Measurements from ENCODE around the gene DTYMK.

The DTYMK gene

DNA sequence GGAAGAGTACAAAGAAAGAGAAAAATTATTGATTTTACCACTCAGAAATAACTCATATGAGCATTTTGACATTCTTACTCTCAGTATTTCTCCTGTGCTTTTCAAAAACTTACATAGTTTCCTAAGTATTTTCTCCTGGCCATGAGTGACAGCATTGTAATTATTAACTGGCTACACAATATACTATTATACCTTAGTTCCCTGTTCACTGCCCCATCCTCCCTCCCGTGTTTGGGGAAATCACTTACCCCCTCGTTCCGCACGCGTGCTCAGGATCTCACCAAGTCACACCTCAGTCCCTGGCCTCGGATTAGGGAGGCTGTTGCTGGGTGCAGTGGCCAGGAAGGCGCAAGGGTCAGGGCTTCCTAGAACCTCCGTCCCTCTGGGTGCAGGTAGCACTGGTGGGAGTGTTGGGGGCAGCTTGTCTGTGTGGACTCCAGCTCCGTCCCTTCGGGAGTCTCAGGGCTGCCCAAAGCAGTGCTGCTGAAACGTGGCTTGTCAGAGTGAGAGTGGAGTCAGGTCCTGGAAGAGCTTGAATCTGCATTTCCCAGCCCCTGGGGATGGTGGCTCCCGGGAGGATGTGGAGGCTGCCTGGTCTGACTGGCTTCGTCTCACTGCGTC, 25.9 kb downstream of the DTYMK start:
- DNase-seq = no peak
- H3K4me3 ChIP-seq (ENCODE audit: insufficient read depth, low read depth, low read length, poor library complexity, severe bottlenecking) = no peak overlapping the region
- no peak overlapping the region for H3K27ac ChIP-seq (ENCODE audit: insufficient read depth, low read length, poor library complexity, severe bottlenecking)
- H3K27me3 ChIP-seq (replicated peaks; ENCODE audit: control insufficient read depth, insufficient read depth, low read length, poor library complexity, severe bottlenecking) = no peaks in the 10 kb centered on the region
- no peaks in the 10 kb centered on the region for H3K4me1 ChIP-seq (ENCODE audit: control insufficient read depth, insufficient read depth, low read length, poor library complexity, severe bottlenecking)
- no peaks in the 10 kb centered on the region for H3K9me3 ChIP-seq (ENCODE audit: control insufficient read depth, low read length)
- H3K36me3 ChIP-seq (ENCODE audit: control insufficient read depth, insufficient read depth, low read length) = peaks cover 34% of the 10 kb centered on the region

DNA sequence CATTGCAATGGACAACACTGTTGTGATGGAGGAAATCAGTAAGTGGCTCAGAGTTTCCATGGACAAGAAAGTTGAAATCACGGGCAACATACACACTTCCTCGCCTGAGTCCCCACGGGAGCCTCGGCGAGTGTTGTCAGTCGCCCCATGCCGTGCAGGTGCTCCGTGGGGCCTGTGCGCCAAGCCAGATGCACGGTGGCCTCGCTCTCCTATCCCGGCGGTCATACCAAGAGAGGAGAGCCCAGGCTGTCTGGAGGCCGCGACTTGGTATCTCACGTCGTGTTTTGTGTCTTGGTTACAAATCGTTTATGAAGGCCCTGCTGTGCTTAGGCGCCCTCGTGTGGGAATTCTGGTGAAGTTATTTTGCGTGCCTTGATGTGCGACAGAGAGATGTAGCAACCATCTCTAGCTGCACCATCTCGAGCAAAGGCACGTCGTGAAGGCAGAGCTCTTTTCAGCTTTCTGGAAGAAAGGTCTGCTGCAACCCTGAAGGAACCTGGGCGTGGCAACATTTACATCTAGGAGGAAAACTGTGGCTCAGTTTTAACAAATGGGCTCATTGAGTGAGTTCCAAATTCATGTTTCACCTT, 27.4 kb downstream of the DTYMK start:
- no peaks in the 10 kb centered on the region for H3K4me1 ChIP-seq (ENCODE audit: control insufficient read depth, insufficient read depth, low read length, poor library complexity, severe bottlenecking)
- H3K9me3 ChIP-seq (ENCODE audit: control insufficient read depth, low read length) = no peaks in the 10 kb centered on the region
- no peak for DNase-seq
- peaks cover 47% of the 10 kb centered on the region for H3K36me3 ChIP-seq (ENCODE audit: control insufficient read depth, insufficient read depth, low read length)
- H3K27me3 ChIP-seq (replicated peaks; ENCODE audit: control insufficient read depth, insufficient read depth, low read length, poor library complexity, severe bottlenecking) = no peaks in the 10 kb centered on the region
- no peak overlapping the region for H3K27ac ChIP-seq (ENCODE audit: insufficient read depth, low read length, poor library complexity, severe bottlenecking)
- H3K4me3 ChIP-seq (ENCODE audit: insufficient read depth, low read depth, low read length, poor library complexity, severe bottlenecking) = no peak overlapping the region

DNA sequence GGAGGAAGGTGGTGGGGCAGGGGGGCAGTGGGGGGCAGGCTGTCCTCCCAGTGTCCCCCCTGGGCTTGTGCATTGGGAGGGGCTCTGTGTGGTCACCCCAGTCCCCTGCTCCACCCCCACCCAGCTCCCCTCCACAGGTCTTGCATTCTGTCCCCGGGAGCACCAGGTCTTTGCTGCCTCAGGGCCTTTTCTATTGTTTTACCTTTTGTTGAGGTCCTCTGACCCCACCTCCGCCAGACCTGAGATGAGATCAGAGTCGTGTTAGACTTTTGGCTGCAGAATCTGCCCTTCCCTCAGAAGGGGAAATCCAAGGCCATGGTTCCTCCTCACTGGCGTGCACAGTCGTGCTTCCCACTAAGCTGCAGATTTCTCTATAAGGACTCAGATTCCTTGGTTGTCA, 28.3 kb downstream of the DTYMK start:
- Histone ChIP-seq H3K36me3 (ENCODE audit: control insufficient read depth, insufficient read depth, low read length) (peaks cover 53% of the 10 kb centered on the region), H3K4me3 (ENCODE audit: insufficient read depth, low read depth, low read length, poor library complexity, severe bottlenecking) (no peak overlapping the region), H3K27ac (ENCODE audit: insufficient read depth, low read length, poor library complexity, severe bottlenecking) (no peak overlapping the region), H3K4me1 (ENCODE audit: control insufficient read depth, insufficient read depth, low read length, poor library complexity, severe bottlenecking) (no peaks in the 10 kb centered on the region), H3K27me3 (replicated peaks; ENCODE audit: control insufficient read depth, insufficient read depth, low read length, poor library complexity, severe bottlenecking) (no peaks in the 10 kb centered on the region), H3K9me3 (ENCODE audit: control insufficient read depth, low read length) (no peaks in the 10 kb centered on the region)
- DNase-seq = no peak

DNA sequence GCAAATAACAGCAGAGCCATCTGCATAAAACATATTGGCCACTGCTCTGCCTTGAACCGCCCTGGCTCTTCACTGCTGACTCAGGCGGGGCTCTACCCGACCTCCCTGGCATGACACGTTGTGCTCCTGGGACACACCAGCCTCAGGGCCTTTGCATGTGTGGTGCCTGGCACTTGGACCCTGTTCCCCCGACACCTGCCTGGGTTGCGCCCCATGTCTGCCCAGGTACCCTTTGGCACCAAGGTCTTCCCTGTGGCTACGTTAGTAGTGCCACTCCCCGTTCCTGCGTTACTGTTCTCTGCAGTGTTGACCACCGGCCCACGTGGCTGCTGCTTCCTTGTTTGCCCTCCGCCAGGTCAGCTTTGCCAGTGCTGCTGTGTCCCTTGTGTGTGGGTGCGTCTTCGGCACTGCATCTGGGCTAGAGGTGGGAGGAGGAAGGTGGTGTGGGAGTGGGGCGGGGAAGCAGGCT, 28.8 kb downstream of the DTYMK start:
- Histone ChIP-seq H3K27me3 (replicated peaks; ENCODE audit: control insufficient read depth, insufficient read depth, low read length, poor library complexity, severe bottlenecking) (no peaks in the 10 kb centered on the region), H3K4me1 (ENCODE audit: control insufficient read depth, insufficient read depth, low read length, poor library complexity, severe bottlenecking) (no peaks in the 10 kb centered on the region)
- DNase-seq = no peak

DNA sequence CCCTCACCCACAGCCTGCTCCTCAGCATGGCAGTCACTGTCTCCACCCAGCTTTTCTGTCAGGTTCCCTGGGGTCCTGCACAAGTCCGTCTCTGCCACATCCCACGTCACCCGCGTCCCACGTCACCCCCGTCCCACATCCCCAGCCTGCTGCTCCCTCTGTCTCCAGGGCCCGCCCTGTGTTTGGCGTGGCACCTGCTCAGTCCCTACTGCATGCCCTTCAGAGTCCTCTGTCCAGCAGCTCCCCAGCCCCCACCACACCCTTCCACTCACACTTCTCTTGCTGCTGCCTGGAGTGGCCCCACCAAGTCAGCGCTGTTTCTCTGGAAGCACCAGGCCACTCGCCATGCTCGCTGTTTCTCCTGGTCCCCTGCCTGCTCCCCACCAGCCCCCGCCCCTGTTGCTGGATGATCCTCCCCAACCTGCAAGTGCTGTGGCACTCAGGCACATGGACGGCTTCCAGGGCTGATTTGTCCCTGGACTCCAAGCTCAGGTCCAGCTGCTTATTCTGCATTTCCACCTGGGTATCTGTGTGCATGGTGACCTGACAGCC, 30.3 kb downstream of the DTYMK start:
- no peaks in the 10 kb centered on the region for H3K27me3 ChIP-seq (replicated peaks; ENCODE audit: control insufficient read depth, insufficient read depth, low read length, poor library complexity, severe bottlenecking)
- H3K4me3 ChIP-seq (ENCODE audit: insufficient read depth, low read depth, low read length, poor library complexity, severe bottlenecking) = no peak overlapping the region
- no peak for DNase-seq
- peaks cover 71% of the 10 kb centered on the region for H3K36me3 ChIP-seq (ENCODE audit: control insufficient read depth, insufficient read depth, low read length)
- H3K9me3 ChIP-seq (ENCODE audit: control insufficient read depth, low read length) = no peaks in the 10 kb centered on the region
- no peak overlapping the region for H3K27ac ChIP-seq (ENCODE audit: insufficient read depth, low read length, poor library complexity, severe bottlenecking)
- H3K4me1 ChIP-seq (ENCODE audit: control insufficient read depth, insufficient read depth, low read length, poor library complexity, severe bottlenecking) = no peaks in the 10 kb centered on the region

More for the DNA sequence above, 28.8 kb downstream of the DTYMK start:
- Histone ChIP-seq H3K4me3 (ENCODE audit: insufficient read depth, low read depth, low read length, poor library complexity, severe bottlenecking) (no peak overlapping the region), H3K9me3 (ENCODE audit: control insufficient read depth, low read length) (no peaks in the 10 kb centered on the region), H3K36me3 (ENCODE audit: control insufficient read depth, insufficient read depth, low read length) (peaks cover 57% of the 10 kb centered on the region), H3K27ac (ENCODE audit: insufficient read depth, low read length, poor library complexity, severe bottlenecking) (no peak overlapping the region)

DNA sequence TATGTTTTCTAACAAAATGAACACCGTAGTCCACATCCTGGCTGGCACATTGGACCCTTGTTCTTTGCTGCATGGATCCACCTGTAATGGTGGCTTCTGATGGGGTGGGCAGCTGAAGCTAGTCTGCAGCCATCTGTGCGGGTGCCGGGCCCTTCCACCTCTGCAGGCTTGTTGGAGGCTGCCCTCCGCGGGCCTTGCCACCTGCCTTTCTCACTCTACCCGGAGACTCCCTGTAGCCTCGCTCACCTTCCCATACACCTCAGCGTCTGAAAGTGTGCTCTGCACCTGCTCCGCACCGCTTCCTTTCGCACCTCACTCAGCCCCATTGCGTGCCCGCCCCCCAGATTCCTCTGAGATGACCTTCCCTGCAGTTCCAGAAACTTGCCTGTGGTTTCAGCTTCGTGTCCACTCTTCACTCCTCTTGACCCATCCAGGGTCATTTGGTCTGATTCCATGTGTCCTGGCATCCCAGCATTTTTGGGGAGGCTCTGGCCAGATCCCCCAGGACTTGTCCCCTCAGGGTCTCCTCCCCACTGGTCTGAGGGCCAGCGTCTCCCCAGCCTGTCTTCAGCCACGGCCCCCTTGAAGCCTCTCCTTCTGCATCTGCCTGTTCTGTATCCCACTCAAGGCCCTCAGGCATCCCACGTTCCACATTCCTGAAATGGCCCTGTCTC, 31.0 kb downstream of the DTYMK start:
- no peaks in the 10 kb centered on the region for H3K9me3 ChIP-seq (ENCODE audit: control insufficient read depth, low read length)
- DNase-seq = no peak
- H3K27ac ChIP-seq (ENCODE audit: insufficient read depth, low read length, poor library complexity, severe bottlenecking) = no peak overlapping the region
- peaks cover 71% of the 10 kb centered on the region for H3K36me3 ChIP-seq (ENCODE audit: control insufficient read depth, insufficient read depth, low read length)
- H3K27me3 ChIP-seq (replicated peaks; ENCODE audit: control insufficient read depth, insufficient read depth, low read length, poor library complexity, severe bottlenecking) = no peaks in the 10 kb centered on the region
- no peaks in the 10 kb centered on the region for H3K4me1 ChIP-seq (ENCODE audit: control insufficient read depth, insufficient read depth, low read length, poor library complexity, severe bottlenecking)
- H3K4me3 ChIP-seq (ENCODE audit: insufficient read depth, low read depth, low read length, poor library complexity, severe bottlenecking) = no peak overlapping the region

DNA sequence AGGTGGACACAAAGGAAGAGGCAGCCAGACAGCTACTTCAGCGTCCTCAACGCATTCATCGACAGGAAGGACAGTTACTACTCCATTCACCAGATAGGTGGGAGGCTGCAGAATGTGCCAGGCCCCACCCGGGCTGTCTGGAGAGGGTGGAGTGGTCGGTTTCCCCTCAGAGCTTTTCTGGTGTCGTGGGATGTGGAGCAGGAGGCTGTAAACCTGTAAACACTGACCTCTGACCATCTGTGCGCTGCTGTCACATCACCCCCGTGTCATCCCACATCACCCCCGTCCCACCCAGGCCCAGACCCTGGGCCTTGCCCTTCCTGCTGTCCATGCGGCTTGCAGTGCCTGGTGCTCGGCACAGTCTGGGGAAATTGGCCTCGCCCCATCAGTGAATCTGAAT, 32.1 kb downstream of the DTYMK start:
- H3K9me3 ChIP-seq (ENCODE audit: control insufficient read depth, low read length) = no peaks in the 10 kb centered on the region
- DNase-seq = no peak
- no peaks in the 10 kb centered on the region for H3K27me3 ChIP-seq (replicated peaks; ENCODE audit: control insufficient read depth, insufficient read depth, low read length, poor library complexity, severe bottlenecking)
- peaks cover 71% of the 10 kb centered on the region for H3K36me3 ChIP-seq (ENCODE audit: control insufficient read depth, insufficient read depth, low read length)
- H3K4me1 ChIP-seq (ENCODE audit: control insufficient read depth, insufficient read depth, low read length, poor library complexity, severe bottlenecking) = no peaks in the 10 kb centered on the region
- H3K27ac ChIP-seq (ENCODE audit: insufficient read depth, low read length, poor library complexity, severe bottlenecking) = no peak overlapping the region
- H3K4me3 ChIP-seq (ENCODE audit: insufficient read depth, low read depth, low read length, poor library complexity, severe bottlenecking) = no peak overlapping the region

DNA sequence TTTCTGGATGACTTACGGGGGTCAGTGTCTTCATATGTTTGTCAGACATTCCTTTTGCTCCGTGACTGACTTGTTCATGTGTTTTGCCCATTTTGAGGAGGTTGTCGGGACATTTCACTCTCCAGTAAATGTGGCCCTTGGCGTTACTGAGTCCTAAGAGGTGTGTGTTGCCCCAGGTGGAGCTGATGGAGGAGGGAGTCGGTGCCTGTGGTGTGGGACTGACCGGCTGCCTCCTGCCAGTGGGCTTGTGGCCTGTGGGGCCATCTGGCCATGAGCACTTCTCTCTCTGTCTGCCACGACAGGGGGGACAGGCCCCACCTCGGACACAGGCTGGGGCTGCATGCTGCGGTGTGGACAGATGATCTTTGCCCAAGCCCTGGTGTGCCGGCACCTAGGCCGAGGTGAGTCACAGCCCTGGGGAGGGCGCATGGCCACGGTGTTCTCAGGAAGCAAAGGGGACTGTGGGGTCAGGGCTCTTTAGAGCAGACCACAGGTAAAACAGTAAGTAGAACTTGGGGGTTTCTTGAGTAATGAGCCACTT, 33.3 kb downstream of the DTYMK start:
- H3K36me3 ChIP-seq (ENCODE audit: control insufficient read depth, insufficient read depth, low read length) = peaks cover 62% of the 10 kb centered on the region
- no peak for DNase-seq

DNA sequence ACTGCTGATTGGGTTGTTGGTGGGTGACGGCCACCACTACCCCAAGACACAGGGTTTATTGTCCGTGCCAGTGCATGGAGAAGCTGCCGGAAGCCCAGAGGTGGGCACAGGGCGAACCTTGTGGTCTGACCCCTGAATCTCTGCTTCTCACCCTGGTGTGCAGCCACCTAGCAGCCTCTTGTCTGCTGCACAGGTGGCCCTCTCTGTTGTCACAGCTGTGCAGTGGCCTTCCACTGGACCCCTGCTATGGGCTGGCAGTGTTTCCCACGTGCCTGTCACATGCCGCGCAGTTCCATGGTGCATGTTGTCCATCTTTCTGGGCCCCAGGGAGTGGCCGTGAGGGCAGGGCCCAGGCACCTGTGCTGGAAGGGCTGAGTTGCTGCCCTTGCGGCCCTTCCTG, 33.9 kb downstream of the DTYMK start:
- H3K27me3 ChIP-seq (replicated peaks; ENCODE audit: control insufficient read depth, insufficient read depth, low read length, poor library complexity, severe bottlenecking) = no peaks in the 10 kb centered on the region
- H3K36me3 ChIP-seq (ENCODE audit: control insufficient read depth, insufficient read depth, low read length) = peaks cover 62% of the 10 kb centered on the region

More for the DNA sequence above, 33.3 kb downstream of the DTYMK start:
- no peak overlapping the region for H3K27ac ChIP-seq (ENCODE audit: insufficient read depth, low read length, poor library complexity, severe bottlenecking)
- no peaks in the 10 kb centered on the region for H3K4me1 ChIP-seq (ENCODE audit: control insufficient read depth, insufficient read depth, low read length, poor library complexity, severe bottlenecking)
- no peak overlapping the region for H3K4me3 ChIP-seq (ENCODE audit: insufficient read depth, low read depth, low read length, poor library complexity, severe bottlenecking)
- no peaks in the 10 kb centered on the region for H3K9me3 ChIP-seq (ENCODE audit: control insufficient read depth, low read length)
- H3K27me3 ChIP-seq (replicated peaks; ENCODE audit: control insufficient read depth, insufficient read depth, low read length, poor library complexity, severe bottlenecking) = no peaks in the 10 kb centered on the region

DNA sequence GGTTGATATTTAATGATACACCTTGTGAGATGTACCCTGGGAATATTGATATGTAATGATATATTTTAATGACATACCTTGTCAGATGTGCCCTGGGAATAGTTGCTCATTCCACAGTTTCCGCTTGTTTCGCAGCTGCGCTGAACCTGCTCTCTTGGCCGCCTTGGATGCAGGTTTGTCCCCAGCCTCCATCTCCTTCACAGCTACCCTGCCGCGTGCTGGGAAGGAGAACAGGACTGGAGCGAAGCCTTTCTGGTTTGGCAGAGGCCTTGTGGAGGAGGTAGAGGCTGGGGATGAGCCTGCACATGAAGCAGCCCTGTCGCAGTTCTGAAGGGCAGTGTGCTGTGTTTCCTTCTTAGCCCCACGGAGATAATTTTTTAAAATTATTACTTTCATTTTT, 34.5 kb downstream of the DTYMK start:
- no peaks in the 10 kb centered on the region for H3K27me3 ChIP-seq (replicated peaks; ENCODE audit: control insufficient read depth, insufficient read depth, low read length, poor library complexity, severe bottlenecking)
- H3K9me3 ChIP-seq (ENCODE audit: control insufficient read depth, low read length) = no peaks in the 10 kb centered on the region
- peaks cover 59% of the 10 kb centered on the region for H3K36me3 ChIP-seq (ENCODE audit: control insufficient read depth, insufficient read depth, low read length)
- H3K4me1 ChIP-seq (ENCODE audit: control insufficient read depth, insufficient read depth, low read length, poor library complexity, severe bottlenecking) = no peaks in the 10 kb centered on the region
- DNase-seq = no peak
- no peak overlapping the region for H3K4me3 ChIP-seq (ENCODE audit: insufficient read depth, low read depth, low read length, poor library complexity, severe bottlenecking)
- H3K27ac ChIP-seq (ENCODE audit: insufficient read depth, low read length, poor library complexity, severe bottlenecking) = no peak overlapping the region

More for the DNA sequence above, 33.9 kb downstream of the DTYMK start:
- Histone ChIP-seq H3K27ac (ENCODE audit: insufficient read depth, low read length, poor library complexity, severe bottlenecking) (no peak overlapping the region), H3K9me3 (ENCODE audit: control insufficient read depth, low read length) (no peaks in the 10 kb centered on the region), H3K4me3 (ENCODE audit: insufficient read depth, low read depth, low read length, poor library complexity, severe bottlenecking) (no peak overlapping the region), H3K4me1 (ENCODE audit: control insufficient read depth, insufficient read depth, low read length, poor library complexity, severe bottlenecking) (no peaks in the 10 kb centered on the region)
- DNase-seq = no peak
